Osteocyte (in vitro differentiated cells): ENCODE data around the gene POLDIP2. TPM values are rescaled to one million over a fixed set of nuclear protein-coding genes. Genes with fewer than 3 reads are reported as not detected.

Experiments used
- DNase-seq: peaks from one replicate; pipeline ENCODE4 v3.0.0; 2021; ENCODE audit warnings: mixed read lengths; ENCODE audit not compliant: unreplicated experiment; ENCODE audit errors: extremely low spot score
- H3K27ac Mint-ChIP-seq: one replicate; pipeline ENCODE4 v1.8.0; 2021; ENCODE audit warnings: mild to moderate bottlenecking, mixed read lengths; ENCODE audit not compliant: unreplicated experiment
- H3K27me3 Mint-ChIP-seq: one replicate; pipeline ENCODE4 v1.8.0; 2021; ENCODE audit warnings: mixed read lengths; ENCODE audit not compliant: unreplicated experiment
- H3K36me3 Mint-ChIP-seq: one replicate; pipeline ENCODE4 v1.8.0; 2021; ENCODE audit warnings: mixed read lengths; ENCODE audit not compliant: unreplicated experiment
- H3K4me1 Mint-ChIP-seq: one replicate; pipeline ENCODE4 v1.8.0; 2021; ENCODE audit warnings: mixed read lengths; ENCODE audit not compliant: unreplicated experiment
- H3K4me3 Mint-ChIP-seq: one replicate; pipeline ENCODE4 v1.8.0; 2021; ENCODE audit warnings: mild to moderate bottlenecking, moderate library complexity, mixed read lengths; ENCODE audit not compliant: unreplicated experiment
- H3K9me3 Mint-ChIP-seq: one replicate; pipeline ENCODE4 v1.8.0; 2021; ENCODE audit warnings: mixed read lengths; ENCODE audit not compliant: unreplicated experiment
- CTCF ChIP-seq: fragments of 200-600 bp; sonication (generic); IDR thresholded peaks from 2 replicates; pipeline ENCODE4 v1.5.0; 2021; ENCODE audit warnings: antibody characterized with exemption, mild to moderate bottlenecking, moderate library complexity
- total RNA-seq: library from RNA; stranded (reverse); gene quantifications from 2 replicates; pipeline ENCODE4 v1.2.1, GENCODE V29; 2021

POLDIP2 gene
- total RNA-seq, 1 donor from 2014 or later: 79.8 TPM

DNA sequence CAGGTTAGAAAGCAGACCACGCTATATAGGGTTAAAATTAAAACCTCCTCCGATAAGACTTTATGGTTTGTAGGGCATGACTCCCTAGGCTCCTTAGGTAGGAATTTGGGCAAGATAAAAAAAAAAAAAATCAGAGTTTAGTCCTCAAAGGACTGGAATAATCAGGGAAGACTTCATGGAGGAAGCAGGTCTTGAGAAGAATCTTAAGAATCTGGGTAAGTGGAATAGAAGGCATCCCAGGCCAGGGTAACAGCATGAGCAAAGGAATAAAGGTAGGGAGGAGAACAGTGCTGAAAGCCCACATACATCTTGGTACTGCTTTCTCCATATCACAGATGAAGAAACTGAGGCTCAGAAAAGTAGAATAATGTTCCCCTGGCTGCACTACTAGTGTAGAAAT is 33.2 kb upstream of the POLDIP2 start:
- Mint-ChIP-seq H3K27me3 (no peaks in the 10 kb centered on the region), H3K36me3 (peaks cover 37% of the 10 kb centered on the region), H3K9me3 (no peaks in the 10 kb centered on the region), H3K4me1 (no peaks in the 10 kb centered on the region), H3K4me3 (no peak overlapping the region), H3K27ac (no peak overlapping the region)
- no peak for TF ChIP-seq CTCF
- DNase-seq: no peak

DNA sequence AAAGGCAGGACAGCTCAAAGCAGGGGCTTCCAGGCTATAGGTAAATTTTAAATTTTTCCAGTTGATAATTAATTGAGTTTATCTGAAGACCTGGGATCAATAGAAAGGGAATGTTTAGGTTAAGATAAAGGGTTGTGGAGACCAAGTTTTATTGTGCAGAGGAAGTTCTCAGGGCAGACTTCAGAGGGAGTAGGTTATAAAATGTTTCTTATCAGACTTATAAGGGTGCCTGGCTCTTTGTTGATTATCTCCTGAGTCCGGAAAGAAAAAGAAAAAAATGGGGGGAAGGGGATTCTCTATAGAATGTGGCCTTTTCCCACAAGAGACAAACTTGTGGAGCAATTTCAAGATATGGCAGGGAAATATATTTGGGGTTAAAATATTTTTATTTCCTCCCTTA is 32.8 kb upstream of the POLDIP2 start:
- Mint-ChIP-seq H3K27me3 (no peaks in the 10 kb centered on the region), H3K4me1 (no peaks in the 10 kb centered on the region), H3K4me3 (no peak overlapping the region), H3K27ac (no peak overlapping the region), H3K9me3 (no peaks in the 10 kb centered on the region), H3K36me3 (peaks cover 35% of the 10 kb centered on the region)
- TF ChIP-seq CTCF: no peak
- no peak for DNase-seq

DNA sequence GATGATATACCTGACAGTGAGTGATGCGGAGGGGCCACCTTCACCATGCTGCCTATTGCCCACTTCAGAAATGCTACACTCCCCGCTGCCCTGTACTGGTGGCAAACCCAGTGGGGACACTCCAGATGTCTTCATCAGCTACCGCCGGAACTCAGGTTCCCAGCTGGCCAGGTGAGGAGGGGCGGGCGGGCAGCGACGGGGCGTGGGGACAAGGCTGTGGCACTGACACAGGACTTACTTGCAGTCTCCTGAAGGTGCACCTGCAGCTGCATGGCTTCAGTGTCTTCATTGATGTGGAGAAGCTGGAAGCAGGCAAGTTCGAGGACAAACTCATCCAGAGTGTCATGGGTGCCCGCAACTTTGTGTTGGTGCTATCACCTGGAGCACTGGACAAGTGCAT is 30.8 kb upstream of the POLDIP2 start:
- no peak overlapping the region for H3K27ac Mint-ChIP-seq
- TF ChIP-seq CTCF: no peak
- H3K4me3 Mint-ChIP-seq: no peak overlapping the region
- peaks cover 34% of the 10 kb centered on the region for H3K36me3 Mint-ChIP-seq
- no peaks in the 10 kb centered on the region for H3K4me1 Mint-ChIP-seq
- DNase-seq: no peak
- H3K9me3 Mint-ChIP-seq: no peaks in the 10 kb centered on the region
- no peaks in the 10 kb centered on the region for H3K27me3 Mint-ChIP-seq

DNA sequence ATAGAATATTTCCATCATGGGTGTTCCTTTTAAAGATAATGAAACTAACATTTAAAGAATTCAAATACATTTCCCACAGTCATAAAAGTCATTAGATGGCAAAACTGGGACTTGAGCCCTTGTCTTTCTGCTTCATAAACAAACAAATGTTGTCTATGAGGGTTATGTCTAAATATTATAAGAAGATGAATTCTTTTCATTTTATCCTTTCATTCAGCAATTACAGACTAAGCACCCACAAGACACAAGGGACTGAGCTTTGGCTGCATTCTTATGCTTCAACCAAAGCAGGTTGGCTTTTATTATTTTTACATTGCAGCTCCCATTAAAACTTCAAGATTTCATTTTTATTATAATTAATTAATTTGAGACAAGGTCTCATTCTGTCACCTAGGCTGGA is 29.1 kb upstream of the POLDIP2 start:
- Mint-ChIP-seq H3K4me1 (no peaks in the 10 kb centered on the region), H3K4me3 (no peak overlapping the region), H3K9me3 (no peaks in the 10 kb centered on the region), H3K27ac (no peak overlapping the region), H3K36me3 (peaks cover 39% of the 10 kb centered on the region), H3K27me3 (no peaks in the 10 kb centered on the region)
- no peak for TF ChIP-seq CTCF
- DNase-seq: no peak

DNA sequence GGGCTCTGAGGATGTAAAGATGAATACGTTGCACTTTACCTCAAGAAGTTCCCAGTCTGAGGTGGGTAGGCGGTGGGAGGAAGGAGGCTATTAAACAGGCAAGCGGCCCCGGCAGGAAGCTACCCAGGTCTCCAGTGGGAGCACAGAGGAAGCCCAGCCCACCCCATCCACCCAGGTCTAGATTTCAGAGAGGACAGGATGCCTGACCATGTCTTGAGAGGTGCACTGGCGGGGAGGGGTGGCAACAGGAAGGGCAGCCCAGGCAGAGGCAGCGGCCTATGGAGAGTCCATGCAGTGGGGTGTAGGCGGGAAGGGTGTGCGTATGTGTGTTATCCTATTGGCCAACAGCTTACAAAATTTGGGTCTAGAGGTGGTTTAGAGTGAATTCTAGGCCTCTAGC is 28.1 kb upstream of the POLDIP2 start:
- no peak overlapping the region for H3K27ac Mint-ChIP-seq
- H3K27me3 Mint-ChIP-seq: no peaks in the 10 kb centered on the region
- no peak overlapping the region for H3K4me3 Mint-ChIP-seq
- H3K4me1 Mint-ChIP-seq: peaks cover under 1% of the 10 kb centered on the region
- no peaks in the 10 kb centered on the region for H3K9me3 Mint-ChIP-seq
- H3K36me3 Mint-ChIP-seq: peaks cover 31% of the 10 kb centered on the region
- no peak for DNase-seq
- no peak for TF ChIP-seq CTCF
